Type B pancreatic cell (in vitro differentiated cells): ENCODE results near the gene ADAT3. TPM values are rescaled to one million over a fixed set of nuclear protein-coding genes. Genes with fewer than 3 reads are reported as not detected.

Experiments
- DNase-seq: peaks from one replicate; pipeline ENCODE4 v3.0.0; 2021; ENCODE audit warnings: mixed read lengths; ENCODE audit not compliant: unreplicated experiment; ENCODE audit errors: extremely low spot score
- H3K27ac Mint-ChIP-seq: 2 replicates; pipeline ENCODE4 v1.8.0; 2021; ENCODE audit warnings: mild to moderate bottlenecking, mixed read lengths
- H3K27me3 Mint-ChIP-seq: 2 replicates; pipeline ENCODE4 v1.8.0; 2021; ENCODE audit warnings: mixed read lengths
- H3K36me3 Mint-ChIP-seq: 2 replicates; pipeline ENCODE4 v1.8.0; 2021; ENCODE audit warnings: mixed read lengths
- H3K4me1 Mint-ChIP-seq: one replicate; pipeline ENCODE4 v1.8.0; 2021; ENCODE audit warnings: mixed read lengths; ENCODE audit not compliant: unreplicated experiment
- H3K4me3 Mint-ChIP-seq: 2 replicates; pipeline ENCODE4 v1.8.0; 2021; ENCODE audit warnings: mild to moderate bottlenecking, mixed read lengths
- H3K9me3 Mint-ChIP-seq: 2 replicates; pipeline ENCODE4 v1.8.0; 2021; ENCODE audit warnings: mixed read lengths
- CTCF ChIP-seq: fragments of 200-600 bp; sonication (generic); conservative IDR thresholded peaks from 2 replicates; pipeline ENCODE4 v1.5.0; 2021; ENCODE audit warnings: antibody characterized with exemption, mild to moderate bottlenecking
- total RNA-seq: library from RNA; stranded (reverse); gene quantifications from 2 replicates; pipeline ENCODE4 v1.2.1, GENCODE V29; 2021; ENCODE audit warnings: low replicate concordance

The ADAT3 gene
- total RNA-seq, 1 donor from 2014 or later: 12.1 TPM

GRCh38 chr19:1920644-1921043 lies 15.4 kb downstream of the ADAT3 start:
- H3K36me3 Mint-ChIP-seq: no peaks in the 10 kb centered on the region

GRCh38 chr19:1921326-1921725 lies 16.1 kb downstream of the ADAT3 start:
- Mint-ChIP-seq H3K27ac (no peak overlapping the region), H3K4me3 (no peak overlapping the region), H3K4me1 (no peaks in the 10 kb centered on the region), H3K36me3 (no peaks in the 10 kb centered on the region), H3K9me3 (no peaks in the 10 kb centered on the region), H3K27me3 (no peaks in the 10 kb centered on the region)
- no peak for DNase-seq
- TF ChIP-seq CTCF: no peak

More at GRCh38 chr19:1920644-1921043, 15.4 kb downstream of the ADAT3 start:
- H3K27ac Mint-ChIP-seq: no peak overlapping the region
- TF ChIP-seq CTCF: no peak
- H3K9me3 Mint-ChIP-seq: no peaks in the 10 kb centered on the region
- H3K4me3 Mint-ChIP-seq: no peak overlapping the region
- no peaks in the 10 kb centered on the region for H3K4me1 Mint-ChIP-seq
- no peak for DNase-seq
- no peaks in the 10 kb centered on the region for H3K27me3 Mint-ChIP-seq

GRCh38 chr19:1921825-1922224 lies 16.6 kb downstream of the ADAT3 start:
- Mint-ChIP-seq H3K4me1 (no peaks in the 10 kb centered on the region), H3K9me3 (no peaks in the 10 kb centered on the region), H3K27ac (no peak overlapping the region), H3K4me3 (no peak overlapping the region), H3K36me3 (no peaks in the 10 kb centered on the region), H3K27me3 (no peaks in the 10 kb centered on the region)
- DNase-seq: no peak
- no peak for TF ChIP-seq CTCF

GRCh38 chr19:1922803-1923202 lies 17.6 kb downstream of the ADAT3 start:
- H3K27ac Mint-ChIP-seq: no peak overlapping the region
- no peaks in the 10 kb centered on the region for H3K27me3 Mint-ChIP-seq
- no peaks in the 10 kb centered on the region for H3K9me3 Mint-ChIP-seq
- H3K4me3 Mint-ChIP-seq: no peak overlapping the region
- no peak for TF ChIP-seq CTCF
- H3K36me3 Mint-ChIP-seq: peaks cover 3% of the 10 kb centered on the region
- peaks cover 3% of the 10 kb centered on the region for H3K4me1 Mint-ChIP-seq
- DNase-seq: no peak

GRCh38 chr19:1923319-1923718 lies 18.1 kb downstream of the ADAT3 start:
- TF ChIP-seq CTCF: no peak

More at GRCh38 chr19:1923319-1923718, 18.1 kb downstream of the ADAT3 start:
- Mint-ChIP-seq H3K4me1 (peaks cover 6% of the 10 kb centered on the region), H3K4me3 (no peak overlapping the region), H3K27me3 (no peaks in the 10 kb centered on the region), H3K9me3 (no peaks in the 10 kb centered on the region), H3K27ac (no peak overlapping the region), H3K36me3 (peaks cover 5% of the 10 kb centered on the region)
- DNase-seq: no peak
